SH-SY5Y (cell line): Measurements from ENCODE around the gene MEIOSIN.

ENCODE experiments used
- GATA2 ChIP-seq: IDR thresholded peaks from 2 replicates; pipeline ENCODE4 v1.6.1; 2011; ENCODE audit warnings: mild to moderate bottlenecking, low read depth, low read length
- GATA3 ChIP-seq: IDR thresholded peaks from 2 replicates; pipeline ENCODE4 v1.6.1; 2011; ENCODE audit warnings: low read depth, mild to moderate bottlenecking, low read length, moderate library complexity

- TF ChIP-seq GATA3 (no peak), GATA2 (no peak)
Observed at GRCh38 chr19:45742969-45743368, 9.7 kb downstream of the MEIOSIN start.
